CD14-positive monocyte (primary cell): Measurements from ENCODE around the gene CSNK1A1L. TPM values are rescaled to one million over a fixed set of nuclear protein-coding genes. Genes with fewer than 3 reads are reported as not detected.
A peak's percentile ranks its signal among the peaks of the same experiment; 100 is the strongest.

Experiments
- DNase-seq, 3 donors: peaks; one replicate each; pipeline ENCODE4 v3.0.0-alpha.2; 2011 to 2022
- H2AFZ ChIP-seq: 2 replicates; pipeline ENCODE4 v1.6.0; 2012; ENCODE audit warnings: mild to moderate bottlenecking, low read depth, low read length, inconsistent platforms; ENCODE audit not compliant: insufficient read depth, poor library complexity, severe bottlenecking
- H3K27ac ChIP-seq, 2 donors: 1 replicate in 1 of 2; 2 replicates in 1 of 2; pipeline ENCODE4 v1.5.1; 2012 to 2013; ENCODE audit warnings: low read length in 2 of 2, control low read depth in 1 of 2, inconsistent platforms in 1 of 2, low read depth in 1 of 2, mild to moderate bottlenecking in 1 of 2
- H3K27me3 ChIP-seq, 2 donors: one replicate each; pipeline versions ENCODE4 v1.6.0 to v1.6.1; 2011 to 2013; ENCODE audit warnings: low read length in 2 of 2; ENCODE audit not compliant: control insufficient read depth in 2 of 2, insufficient read depth in 2 of 2
- H3K36me3 ChIP-seq, 2 donors: replicated peaks in 1 of 2; 1 replicate in 1 of 2; 2 replicates in 1 of 2; pipeline versions ENCODE4 v1.5.1 to v1.6.1; 2012 to 2013; ENCODE audit warnings: low read length in 2 of 2, control low read depth in 1 of 2, inconsistent platforms in 1 of 2, mild to moderate bottlenecking in 1 of 2; ENCODE audit not compliant: insufficient read depth in 2 of 2, control insufficient read depth in 1 of 2
- H3K4me1 ChIP-seq, 2 donors: 1 replicate in 1 of 2; 2 replicates in 1 of 2; pipeline versions ENCODE4 v1.5.1 to v1.6.1; 2012 to 2013; ENCODE audit warnings: low read length in 2 of 2, control low read depth in 1 of 2, inconsistent platforms in 1 of 2, mild to moderate bottlenecking in 1 of 2, moderate library complexity in 1 of 2; ENCODE audit not compliant: insufficient read depth in 2 of 2, control insufficient read depth in 1 of 2
- H3K4me2 ChIP-seq: replicated peaks from 2 replicates; pipeline ENCODE3; 2012; ENCODE audit warnings: low read length, moderate library complexity, mild to moderate bottlenecking; ENCODE audit not compliant: poor library complexity, severe bottlenecking; ENCODE audit errors: extremely low read depth
- H3K4me3 ChIP-seq, 3 experiments: fragments of 200-600 bp in 1 of 3; sonication (generic) in 1 of 3; replicated peaks in 1 of 3; 1 replicate in 2 of 3; 2 replicates in 1 of 3; pipeline ENCODE4 v1.5.1; 2011 to 2013; ENCODE audit warnings: low read length in 3 of 3, mild to moderate bottlenecking in 3 of 3, control low read depth in 2 of 3, low read depth in 2 of 3, inconsistent platforms in 1 of 3, moderate library complexity in 1 of 3
- H3K79me2 ChIP-seq: 2 replicates; pipeline ENCODE4 v1.6.0; 2012; ENCODE audit warnings: mild to moderate bottlenecking, control low read depth, inconsistent platforms, low read length, moderate library complexity; ENCODE audit not compliant: insufficient read depth
- H3K9ac ChIP-seq: 2 replicates; pipeline ENCODE4 v1.6.0; 2017; ENCODE audit warnings: low read length, mild to moderate bottlenecking; ENCODE audit not compliant: insufficient read depth, poor library complexity, severe bottlenecking
- H3K9me3 ChIP-seq, 2 donors: replicated peaks in 1 of 2; 1 replicate in 1 of 2; 2 replicates in 1 of 2; pipeline versions ENCODE4 v1.5.1 to v1.6.1; 2012 to 2013; ENCODE audit warnings: low read length in 2 of 2, control low read depth in 1 of 2; ENCODE audit not compliant: control insufficient read depth in 1 of 2, insufficient read depth in 1 of 2
- H4K20me1 ChIP-seq: 2 replicates; pipeline ENCODE4 v1.6.0; 2012; ENCODE audit warnings: mild to moderate bottlenecking, low read length, control low read depth, moderate library complexity; ENCODE audit not compliant: insufficient read depth
- H3K27ac Mint-ChIP-seq, 7 donors: one replicate each; pipeline ENCODE4 v1.8.0; 2020; ENCODE audit warnings: mild to moderate bottlenecking in 7 of 7, mixed read lengths in 7 of 7, moderate library complexity in 6 of 7, inconsistent platforms in 2 of 7
- H3K27me3 Mint-ChIP-seq, 3 donors: one replicate each; pipeline ENCODE4 v1.8.0; 2021 to 2022; ENCODE audit warnings: low read depth in 3 of 3, mild to moderate bottlenecking in 3 of 3, mixed read lengths in 3 of 3, moderate library complexity in 3 of 3, inconsistent platforms in 1 of 3
- H3K36me3 Mint-ChIP-seq, 2 donors: one replicate each; pipeline ENCODE4 v1.8.0; 2020; ENCODE audit warnings: mixed read lengths in 2 of 2, inconsistent platforms in 1 of 2, mild to moderate bottlenecking in 1 of 2
- H3K4me1 Mint-ChIP-seq: one replicate; pipeline ENCODE4 v1.8.0; 2020; ENCODE audit warnings: mild to moderate bottlenecking, mixed read lengths
- H3K4me3 Mint-ChIP-seq, 2 donors: one replicate each; pipeline ENCODE4 v1.8.0; 2020; ENCODE audit warnings: mild to moderate bottlenecking in 2 of 2, mixed read lengths in 2 of 2, moderate library complexity in 1 of 2
- H3K9me3 Mint-ChIP-seq, 7 donors: one replicate each; pipeline ENCODE4 v1.8.0; 2020 to 2022; ENCODE audit warnings: mixed read lengths in 7 of 7, mild to moderate bottlenecking in 6 of 7, moderate library complexity in 6 of 7, inconsistent platforms in 2 of 7
- WGBS: methylation state at CpG from one replicate; pipeline ENCODE4 v1.1.5; 2013; ENCODE audit warnings: missing lambda C conversion rate; ENCODE audit not compliant: insufficient coverage; 5-methylcytosine and 5-hydroxymethylcytosine counted together
- intact Hi-C, 2 donors: fragments of 100-400 bp; cut with micrococcal nuclease; formaldehyde crosslinking; loops; one replicate each; pipeline versions ENCODE4 v1.15.0 to v1.15.1; 2023
- polyA plus RNA-seq, 3 donors: library from polyadenylated mRNA; depleted of rRNA in 1 of 3; unstranded in 2 of 3; stranded (reverse) in 1 of 3; fragments of 300-500 nt in 2 of 3; fragments of >200 nt in 1 of 3; fragmentation: Illumina TruSeq in 2 of 3; gene quantifications; 1 replicate in 2 of 3; 2 replicates in 1 of 3; pipeline ENCODE4 v1.2.3, GENCODE V29; 2012 to 2021
- TF ChIP-seq, protein P1 (sequence below): fragments of 200-600 bp; IDR thresholded peaks from one replicate; pipeline ENCODE4 v1.8.0; 2022; ENCODE audit warnings: antibody characterized with exemption, mild to moderate bottlenecking

The CSNK1A1L gene
- polyA plus RNA-seq, 3 donors, result 0.07 TPM; not detected in 2

DNA sequence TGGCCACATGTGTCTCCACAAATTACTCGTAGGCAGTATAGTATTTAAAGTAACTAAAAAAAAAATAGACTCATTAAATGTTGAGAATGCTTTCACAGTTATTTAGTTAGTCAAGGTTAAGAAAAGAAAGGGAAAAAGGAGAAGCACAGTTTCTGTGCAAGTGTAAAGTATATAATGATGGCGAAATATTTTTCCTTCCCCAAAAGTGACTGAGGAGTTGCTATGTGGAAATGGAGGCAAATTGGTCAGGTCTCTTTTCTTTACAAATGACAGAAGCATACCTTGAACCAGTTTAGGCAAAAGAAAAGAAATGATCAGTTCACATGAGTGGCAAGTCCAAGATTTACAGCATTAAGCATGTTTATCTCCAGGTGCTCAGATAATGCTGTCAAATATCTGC lies 18.0 kb downstream of the CSNK1A1L start:
- Mint-ChIP-seq H3K36me3 (no peaks in the 10 kb centered on the region), H3K4me3 (peak overlapping the region in 1 of 2 donors; percentile 31), H3K27ac (peak overlapping the region; percentile 63 to 86 (median 80)), H3K9me3 (peaks cover 0 to 2% (median 0%) of the 10 kb centered on the region in 7 donors), H3K4me1 (peaks cover 61% of the 10 kb centered on the region), H3K27me3 (peaks cover 0 to 6% (median 4%) of the 10 kb centered on the region in 3 donors)
- Histone ChIP-seq H4K20me1 (no peaks in the 10 kb centered on the region), H3K9me3 (no peaks in the 10 kb centered on the region), H3K4me1 (peaks cover 56 to 59% of the 10 kb centered on the region in 2 donors), H3K4me3 (peak overlapping the region in 1 of 3 experiments; percentile 37), H2AFZ (peak overlapping the region; percentile 45), H3K27me3 (no peaks in the 10 kb centered on the region), H3K79me2 (no peaks in the 10 kb centered on the region), H3K27ac (peak overlapping the region; percentile 36 to 68), H3K4me2 (peak overlapping the region; percentile 46), H3K9ac (no peak overlapping the region), H3K36me3 (no peaks in the 10 kb centered on the region)
- WGBS, result no CpG with 5 or more reads among the region's 2 CpGs
- TF ChIP-seq, protein P1, sequence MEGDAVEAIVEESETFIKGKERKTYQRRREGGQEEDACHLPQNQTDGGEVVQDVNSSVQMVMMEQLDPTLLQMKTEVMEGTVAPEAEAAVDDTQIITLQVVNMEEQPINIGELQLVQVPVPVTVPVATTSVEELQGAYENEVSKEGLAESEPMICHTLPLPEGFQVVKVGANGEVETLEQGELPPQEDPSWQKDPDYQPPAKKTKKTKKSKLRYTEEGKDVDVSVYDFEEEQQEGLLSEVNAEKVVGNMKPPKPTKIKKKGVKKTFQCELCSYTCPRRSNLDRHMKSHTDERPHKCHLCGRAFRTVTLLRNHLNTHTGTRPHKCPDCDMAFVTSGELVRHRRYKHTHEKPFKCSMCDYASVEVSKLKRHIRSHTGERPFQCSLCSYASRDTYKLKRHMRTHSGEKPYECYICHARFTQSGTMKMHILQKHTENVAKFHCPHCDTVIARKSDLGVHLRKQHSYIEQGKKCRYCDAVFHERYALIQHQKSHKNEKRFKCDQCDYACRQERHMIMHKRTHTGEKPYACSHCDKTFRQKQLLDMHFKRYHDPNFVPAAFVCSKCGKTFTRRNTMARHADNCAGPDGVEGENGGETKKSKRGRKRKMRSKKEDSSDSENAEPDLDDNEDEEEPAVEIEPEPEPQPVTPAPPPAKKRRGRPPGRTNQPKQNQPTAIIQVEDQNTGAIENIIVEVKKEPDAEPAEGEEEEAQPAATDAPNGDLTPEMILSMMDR, result no peak
- peak; percentile 38 to 68 (median 48) for DNase-seq
- intact Hi-C loops, result no loop called here

DNA sequence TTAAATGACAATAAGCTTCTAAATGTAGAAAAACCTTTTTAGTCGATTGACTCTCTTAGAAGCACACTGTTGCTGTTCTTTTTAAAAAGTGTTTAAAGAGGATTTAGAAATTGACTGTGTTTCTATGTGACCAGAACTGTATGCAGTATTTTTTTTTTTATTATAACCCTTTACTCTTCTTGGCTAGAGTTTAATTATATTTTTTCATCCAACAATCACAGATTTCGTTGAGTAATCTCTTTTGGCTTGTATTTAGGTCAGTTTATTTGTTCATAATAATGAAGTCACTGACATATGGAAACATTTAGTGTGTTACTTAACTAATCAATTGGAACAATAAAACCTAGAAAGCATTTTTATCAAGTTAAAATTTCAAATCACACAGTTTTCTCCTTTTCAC lies 19.9 kb downstream of the CSNK1A1L start:
- Histone ChIP-seq H3K27ac (no peak overlapping the region), H3K79me2 (no peaks in the 10 kb centered on the region), H3K36me3 (no peaks in the 10 kb centered on the region), H3K27me3 (no peaks in the 10 kb centered on the region), H3K9ac (no peak overlapping the region), H3K4me3 (no peak overlapping the region), H3K9me3 (no peaks in the 10 kb centered on the region), H3K4me1 (peaks cover 40 to 42% of the 10 kb centered on the region in 2 donors), H3K4me2 (no peak overlapping the region), H2AFZ (no peak overlapping the region), H4K20me1 (no peaks in the 10 kb centered on the region)
- H3K4me1 Mint-ChIP-seq, result peaks cover 44% of the 10 kb centered on the region
- H3K27me3 Mint-ChIP-seq, result peaks cover 0 to 6% (median 4%) of the 10 kb centered on the region in 3 donors
- H3K9me3 Mint-ChIP-seq, result peaks cover 0 to 2% (median 0%) of the 10 kb centered on the region in 7 donors
- H3K36me3 Mint-ChIP-seq, result no peaks in the 10 kb centered on the region
- no CpG with 5 or more reads among the region's 2 CpGs for WGBS
- no peak overlapping the region for H3K4me3 Mint-ChIP-seq
- H3K27ac Mint-ChIP-seq, result no peak overlapping the region
- DNase-seq, result no peak
- intact Hi-C loops, result no loop called here
- TF ChIP-seq, protein P1, result no peak
